A549 (cell line): ENCODE measurements around the gene ZNF384. TPM values are rescaled to one million over a fixed set of nuclear protein-coding genes. Genes with fewer than 3 reads are reported as not detected.

ENCODE experiments used
- ATAC-seq, 2 experiments: fragments of 200-7000 bp in 1 of 2; fragments of >200 bp in 1 of 2; cut with Nextera tagmentation in 1 of 2; cut with Tn5 transposase in 1 of 2; 3 replicates each; pipeline versions ENCODE4 v1.8.0 to v1.9.1; 2018 to 2020; ENCODE audit warnings: mild to moderate bottlenecking in 1 of 2, moderate library complexity in 1 of 2
- CTCF ChIA-PET: fragments of 300-600 bp; sonication (Branson Sonifier 250); formaldehyde crosslinking; extraction: SDS; loops from one replicate; lab custom pipeline; 2021; ENCODE audit warnings: antibody characterized with exemption, inconsistent platforms; lab: Yijun Ruan, JAX
- POLR2A ChIA-PET: fragments of 350-600 bp; formaldehyde crosslinking; extraction: SDS; loops from one replicate; lab custom pipeline; 2021; ENCODE audit warnings: antibody characterized with exemption, inconsistent platforms; lab: Yijun Ruan, JAX
- DNase-seq, 2 experiments: peaks; one replicate each; pipeline versions ENCODE4 v3.0.0 to v3.0.0-alpha.2; 2011 to 2016; ENCODE audit warnings: low read depth in 1 of 2, low spot score in 1 of 2
- FAIRE-seq: peaks from 2 replicates; lab custom pipeline; 2011; peaks lifted over from hg19 to GRCh38; lab: Jason Lieb, UNC
- H3K27ac ChIP-seq, 2 experiments: fragments of >200 bp; sonication (Bioruptor Twin); formaldehyde crosslinking; 3 replicates each; pipeline ENCODE4 v1.5.1; 2016 to 2017
- H3K4me1 ChIP-seq: fragments of >200 bp; sonication (Bioruptor Twin); formaldehyde crosslinking; 3 replicates; pipeline ENCODE4 v1.6.1; 2016
- H3K4me2 ChIP-seq: fragments of >200 bp; sonication (Bioruptor Twin); formaldehyde crosslinking; 3 replicates; pipeline ENCODE4 v1.6.1; 2016
- H3K4me3 ChIP-seq: fragments of >200 bp; sonication (Bioruptor Twin); formaldehyde crosslinking; 3 replicates; pipeline ENCODE4 v1.5.1; 2016
- H3K9me3 ChIP-seq: fragments of >200 bp; sonication (Bioruptor Twin); formaldehyde crosslinking; 3 replicates; pipeline ENCODE4 v1.6.1; 2016
- BHLHE40 ChIP-seq: IDR thresholded peaks from 2 replicates; pipeline ENCODE4 v1.6.1; 2012; ENCODE audit warnings: low read depth, low read length, inconsistent platforms
- CBX2 ChIP-seq: fragments of 200-600 bp; sonication (generic); IDR thresholded peaks from 2 replicates; pipeline ENCODE4 v1.6.1; 2016; ENCODE audit warnings: low read depth, mild to moderate bottlenecking, borderline replicate concordance
- CBX8 ChIP-seq: fragments of 200-600 bp; sonication (generic); IDR thresholded peaks from 2 replicates; pipeline ENCODE4 v1.6.1; 2016
- CEBPB ChIP-seq, 2 experiments: fragments of >200 bp in 1 of 2; sonication (Bioruptor Twin) in 1 of 2; formaldehyde crosslinking in 1 of 2; IDR thresholded peaks; 2 replicates each; pipeline ENCODE4 v1.6.1; 2012 to 2016
- CTCF ChIP-seq: fragments of >200 bp; sonication (Bioruptor Twin); formaldehyde crosslinking; IDR thresholded peaks from 3 replicates; pipeline ENCODE4 v1.5.1; 2016
- EHF ChIP-seq: fragments of 250-450 bp; sonication (Bioruptor Pico); IDR thresholded peaks from 2 replicates; pipeline ENCODE4 v1.5.0; 2020; ENCODE audit warnings: mild to moderate bottlenecking
- EHMT2 ChIP-seq: fragments of 200-600 bp; sonication (generic); IDR thresholded peaks from 2 replicates; pipeline ENCODE4 v1.6.1; 2016; ENCODE audit warnings: antibody characterized with exemption, low read depth, mild to moderate bottlenecking, moderate library complexity
- EP300 ChIP-seq, 2 experiments: fragments of >200 bp; sonication (Bioruptor Twin); formaldehyde crosslinking; IDR thresholded peaks; 2 replicates in 1 of 2; 3 replicates in 1 of 2; pipeline ENCODE4 v1.6.1; 2016 to 2017
- ESRRA ChIP-seq: fragments of 150-350 bp; IDR thresholded peaks from 2 replicates; pipeline ENCODE4 v1.6.1; 2014; ENCODE audit warnings: mild to moderate bottlenecking, low read length, borderline replicate concordance
- FOSB ChIP-seq: fragments of 250-450 bp; sonication (Bioruptor Pico); IDR thresholded peaks from 2 replicates; pipeline ENCODE4 v1.5.0; 2020; ENCODE audit warnings: mild to moderate bottlenecking, moderate library complexity
- FOSL2 ChIP-seq, 2 experiments: fragments of 450-650 bp in 1 of 2; fragments of >200 bp in 1 of 2; sonication (Bioruptor Twin) in 1 of 2; formaldehyde crosslinking; IDR thresholded peaks; 2 replicates each; pipeline versions ENCODE4 v1.5.0 to v1.6.1; 2016 to 2020; ENCODE audit warnings: mild to moderate bottlenecking in 1 of 2, moderate library complexity in 1 of 2
- GATA3 ChIP-seq: IDR thresholded peaks from 2 replicates; pipeline ENCODE4 v1.6.1; 2012; ENCODE audit warnings: borderline replicate concordance
- HMGXB4 ChIP-seq: fragments of 250-450 bp; sonication (Bioruptor Pico); IDR thresholded peaks from 2 replicates; pipeline ENCODE4 v1.5.0; 2021; ENCODE audit warnings: mild to moderate bottlenecking, moderate library complexity, borderline replicate concordance
- HOXA7 ChIP-seq: fragments of 250-450 bp; sonication (Bioruptor Pico); IDR thresholded peaks from 2 replicates; pipeline ENCODE4 v1.5.0; 2020; ENCODE audit warnings: mild to moderate bottlenecking, moderate library complexity
- MAFK ChIP-seq: fragments of 450-650 bp; IDR thresholded peaks from 2 replicates; pipeline ENCODE4 v1.6.1; 2014; ENCODE audit not compliant: partially characterized antibody
- MAZ ChIP-seq: fragments of 150-350 bp; IDR thresholded peaks from 2 replicates; pipeline ENCODE4 v1.6.1; 2014; ENCODE audit warnings: antibody characterized with exemption, low read depth, low read length, borderline replicate concordance
- MYC ChIP-seq: IDR thresholded peaks from 2 replicates; pipeline ENCODE4 v1.6.1; 2012; ENCODE audit warnings: mild to moderate bottlenecking, inconsistent platforms, low read length, improper control_type of control experiment, borderline replicate concordance
- NFE2L2 ChIP-seq: fragments of 150-350 bp; conservative IDR thresholded peaks from 2 replicates; pipeline ENCODE4 v1.6.1; 2014; ENCODE audit warnings: low read length
- NR3C1 ChIP-seq: fragments of >200 bp; sonication (Bioruptor Twin); formaldehyde crosslinking; IDR thresholded peaks from 3 replicates; pipeline ENCODE4 v1.6.1; 2017
- PHF8 ChIP-seq: fragments of 200-600 bp; sonication (generic); IDR thresholded peaks from 2 replicates; pipeline ENCODE4 v1.6.1; 2016; ENCODE audit warnings: low read depth, mild to moderate bottlenecking, antibody characterized with exemption, moderate library complexity, borderline replicate concordance
- RAD21 ChIP-seq, 2 experiments: fragments of >200 bp in 1 of 2; sonication (Bioruptor Twin) in 1 of 2; formaldehyde crosslinking in 1 of 2; IDR thresholded peaks in 1 of 2; conservative IDR thresholded peaks in 1 of 2; 2 replicates in 1 of 2; 3 replicates in 1 of 2; pipeline ENCODE4 v1.6.1; 2012 to 2018; ENCODE audit warnings: inconsistent platforms in 1 of 2
- RCOR1 ChIP-seq: fragments of 150-350 bp; IDR thresholded peaks from 2 replicates; pipeline ENCODE4 v1.6.1; 2014; ENCODE audit warnings: antibody characterized with exemption, low read length, low read depth
- RFX5 ChIP-seq: fragments of 450-650 bp; IDR thresholded peaks from 2 replicates; pipeline ENCODE4 v1.7.1; 2014; ENCODE audit warnings: antibody characterized with exemption, mild to moderate bottlenecking, moderate library complexity
- RNF2 ChIP-seq: fragments of 200-600 bp; sonication (generic); IDR thresholded peaks from 2 replicates; pipeline ENCODE4 v1.6.1; 2016; ENCODE audit warnings: low read depth, mild to moderate bottlenecking, antibody characterized with exemption, moderate library complexity, borderline replicate concordance
- SMC3 ChIP-seq: fragments of >200 bp; sonication (Bioruptor Twin); formaldehyde crosslinking; IDR thresholded peaks from 3 replicates; pipeline ENCODE4 v1.6.1; 2018; ENCODE audit warnings: inconsistent platforms
- SREBF2 ChIP-seq: fragments of 450-650 bp; IDR thresholded peaks from 2 replicates; pipeline ENCODE4 v1.6.1; 2014; ENCODE audit warnings: mild to moderate bottlenecking, moderate library complexity
- TFCP2L1 ChIP-seq: fragments of 250-450 bp; sonication (Bioruptor Pico); IDR thresholded peaks from 2 replicates; pipeline ENCODE4 v1.5.0; 2021; ENCODE audit warnings: mild to moderate bottlenecking
- TP53 ChIP-seq: fragments of 250-450 bp; sonication (Bioruptor Pico); IDR thresholded peaks from 2 replicates; pipeline ENCODE4 v1.5.0; 2021; ENCODE audit warnings: mild to moderate bottlenecking, moderate library complexity
- ZC3H11A ChIP-seq: fragments of 450-650 bp; IDR thresholded peaks from 2 replicates; pipeline ENCODE4 v1.6.1; 2014; ENCODE audit warnings: antibody characterized with exemption, mild to moderate bottlenecking
- ZFP36 ChIP-seq: fragments of 450-650 bp; IDR thresholded peaks from 2 replicates; pipeline ENCODE4 v1.6.1; 2014; ENCODE audit warnings: borderline replicate concordance; ENCODE audit not compliant: partially characterized antibody
- ZSCAN20 ChIP-seq: fragments of 250-450 bp; sonication (Bioruptor Pico); IDR thresholded peaks from 2 replicates; pipeline ENCODE4 v1.8.0; 2022; ENCODE audit warnings: mild to moderate bottlenecking, moderate library complexity
- WGBS: methylation state at CpG from one replicate; pipeline ENCODE4 v1.1.6; 2017; ENCODE audit errors: missing lambda C conversion rate; 5-methylcytosine and 5-hydroxymethylcytosine counted together
- polyA plus RNA-seq, 4 experiments: library from polyadenylated mRNA; depleted of rRNA in 3 of 4; stranded (reverse); fragments of >200 nt; fragmentation: RNase III in 1 of 4; extraction: RNeasy Plus Mini Kit Qiagen cat#74134 plus additional on column Dnase treatment in 1 of 4; gene quantifications; 2 replicates in 3 of 4; 3 replicates in 1 of 4; pipeline ENCODE4 v1.2.3, GENCODE V29; 2011 to 2017
- TF ChIP-seq, protein P1 (sequence below): IDR thresholded peaks from 2 replicates; pipeline ENCODE4 v1.6.1; 2012
- TF ChIP-seq, protein P2 (sequence below): IDR thresholded peaks from 2 replicates; pipeline ENCODE4 v1.6.1; 2012

The ZNF384 gene
- polyA plus RNA-seq, 2 of the 4 experiments (the other 2 are of a cell fraction): 59.6 to 79.8 TPM

DNA sequence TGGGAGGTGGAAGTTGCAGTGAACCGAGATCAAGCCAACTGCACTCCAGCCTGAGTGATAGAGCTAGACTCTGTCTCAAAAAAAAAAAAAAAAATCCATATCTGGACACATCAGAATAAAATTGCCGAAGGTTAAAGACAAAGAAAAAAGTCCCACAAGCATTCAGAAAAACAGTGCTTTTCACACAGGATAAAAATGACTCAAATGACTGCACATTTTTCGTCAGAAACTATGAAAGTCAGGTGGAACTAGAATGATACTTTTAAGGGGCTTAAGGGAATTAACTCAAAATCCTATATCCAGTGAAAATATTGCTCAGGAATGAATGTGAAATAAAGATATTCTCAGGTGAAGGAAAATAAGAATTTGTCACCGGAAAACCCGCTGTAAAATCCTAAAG, 47.6 kb upstream of the ZNF384 start:
- no peak for TF ChIP-seq TP53
- TF ChIP-seq FOSB: no peak
- no peak for TF ChIP-seq MAFK
- no peak for TF ChIP-seq EHF (CRISPR knock-in tag)
- no peak for TF ChIP-seq SMC3
- TF ChIP-seq MYC: no peak
- no peak for TF ChIP-seq EHMT2
- no peak for TF ChIP-seq PHF8
- no peak for TF ChIP-seq MAZ
- TF ChIP-seq CBX2: no peak
- TF ChIP-seq HMGXB4: no peak
- TF ChIP-seq ESRRA: no peak
- TF ChIP-seq BHLHE40: no peak
- no peak for TF ChIP-seq SREBF2
- no peak for ATAC-seq
- H3K4me2 ChIP-seq: no peak overlapping the region
- DNase-seq: no peak
- ChIA-PET POLR2A (interaction anchor here (1.4 to 1.7 kb wide), 2 partner anchors 16 to 30 kb away, joined by 3 to 7 read pairs; partner anchors contain the start of gene MLF2), CTCF (interaction anchor here (0.6 to 7.7 kb wide), 16 partner anchors 8 to 491 kb away, joined by 3 to 50 read pairs (median 10); partner anchors contain the start of genes GPR162, MLF2 and PTMS)
- FAIRE-seq: no peak
- peaks cover 6% of the 10 kb centered on the region for H3K4me1 ChIP-seq
- H3K4me3 ChIP-seq: no peak overlapping the region
- H3K27ac ChIP-seq: peak overlapping the region in 1 of 2 experiments; percentile 72; a peak in 1 of 6 replicates
- H3K9me3 ChIP-seq: no peaks in the 10 kb centered on the region
- WGBS: 92% methylated on average over 5 of the region's 5 CpGs

GRCh38 chr12:6735448-6736191, 46.4 kb upstream of the ZNF384 start:
- POLR2A ChIA-PET: interaction anchor here (1.7 kb wide), 1 partner anchor 17 kb away, joined by 7 read pairs; the partner anchor contains the start of gene MLF2
- CTCF ChIA-PET: interaction anchor here (0.6 to 7.7 kb wide), 15 partner anchors 9 to 182 kb away, joined by 3 to 50 read pairs (median 11); partner anchors contain the start of genes COPS7A, GPR162, MLF2 and PTMS
- DNase-seq (peak; percentile 68 to 77), FAIRE-seq (no peak), ATAC-seq (peak; percentile 99)
- WGBS: 30% methylated on average over 8 of the region's 8 CpGs
- Histone ChIP-seq H3K27ac (peak overlapping the region; percentile 67 to 72), H3K9me3 (no peaks in the 10 kb centered on the region), H3K4me2 (peak overlapping the region; percentile 40; the same call in 2 of the 3 replicates), H3K4me1 (peaks cover 6% of the 10 kb centered on the region), H3K4me3 (no peak overlapping the region)
- TF ChIP-seq RAD21 (conservative IDR thresholded peaks at IDR 0.05 in 1 of 2, IDR thresholded peaks at IDR 0.05 in 1 of 2) (peak; percentile 80 to 83), FOSL2 (IDR thresholded peaks at IDR 0.05) (no peak), FOSL2 (CRISPR knock-in tag; IDR thresholded peaks at IDR 0.05) (peak; percentile 49), SMC3 (peak; percentile 91), CBX8 (no peak), EP300 (IDR thresholded peaks at IDR 0.05) (no peak), CEBPB (IDR thresholded peaks at IDR 0.05) (no peak), ZFP36 (no peak), HOXA7 (no peak), CBX2 (no peak), NFE2L2 (0 out of 2 replicates have a peak, but pooled peaks have one; percentile 25), TFCP2L1 (no peak), ZSCAN20 (no peak), GATA3 (no peak), RFX5 (no peak), MAFK (peak; percentile 90), MYC (no peak), NR3C1 (no peak), ZC3H11A (no peak), RNF2 (no peak), FOSB (no peak), SREBF2 (no peak), RCOR1 (no peak), EHMT2 (no peak), CTCF (peak; percentile 90)
- TF ChIP-seq, protein P1, sequence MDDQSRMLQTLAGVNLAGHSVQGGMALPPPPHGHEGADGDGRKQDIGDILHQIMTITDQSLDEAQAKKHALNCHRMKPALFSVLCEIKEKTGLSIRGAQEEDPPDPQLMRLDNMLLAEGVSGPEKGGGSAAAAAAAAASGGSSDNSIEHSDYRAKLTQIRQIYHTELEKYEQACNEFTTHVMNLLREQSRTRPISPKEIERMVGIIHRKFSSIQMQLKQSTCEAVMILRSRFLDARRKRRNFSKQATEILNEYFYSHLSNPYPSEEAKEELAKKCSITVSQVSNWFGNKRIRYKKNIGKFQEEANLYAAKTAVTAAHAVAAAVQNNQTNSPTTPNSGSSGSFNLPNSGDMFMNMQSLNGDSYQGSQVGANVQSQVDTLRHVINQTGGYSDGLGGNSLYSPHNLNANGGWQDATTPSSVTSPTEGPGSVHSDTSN: no peak
- TF ChIP-seq, protein P2, sequence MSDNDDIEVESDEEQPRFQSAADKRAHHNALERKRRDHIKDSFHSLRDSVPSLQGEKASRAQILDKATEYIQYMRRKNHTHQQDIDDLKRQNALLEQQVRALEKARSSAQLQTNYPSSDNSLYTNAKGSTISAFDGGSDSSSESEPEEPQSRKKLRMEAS: no peak
